ENCODE results near the gene FCRLA. TPM values are rescaled to one million over a fixed set of nuclear protein-coding genes. Genes with fewer than 3 reads are reported as not detected.
A peak's percentile ranks its signal among the peaks of the same experiment; 100 is the strongest.
"Not testable (repeated sequence)": the region's sequence is repeated elsewhere in the genome, so short reads cannot be mapped to it uniquely, and the experiment has no call there.

Gene FCRLA, protein sequence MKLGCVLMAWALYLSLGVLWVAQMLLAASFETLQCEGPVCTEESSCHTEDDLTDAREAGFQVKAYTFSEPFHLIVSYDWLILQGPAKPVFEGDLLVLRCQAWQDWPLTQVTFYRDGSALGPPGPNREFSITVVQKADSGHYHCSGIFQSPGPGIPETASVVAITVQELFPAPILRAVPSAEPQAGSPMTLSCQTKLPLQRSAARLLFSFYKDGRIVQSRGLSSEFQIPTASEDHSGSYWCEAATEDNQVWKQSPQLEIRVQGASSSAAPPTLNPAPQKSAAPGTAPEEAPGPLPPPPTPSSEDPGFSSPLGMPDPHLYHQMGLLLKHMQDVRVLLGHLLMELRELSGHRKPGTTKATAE
- total RNA-seq (2014; rRNA removed; shearing (Covaris generic)) (524 and 672 TPM in 2 replicates), total RNA-seq (2022) (409 and 447 TPM in 2 replicates), Bru-seq, nascent RNA (percentile 99 among the genes with signal in this experiment), BruChase-seq, experiment 1, labeled RNA remaining after a 6-hour chase (percentile 99 among the genes with signal in this experiment), BruChase-seq, experiment 2, labeled RNA remaining after a 2-hour chase (percentile 99 among the genes with signal in this experiment)
- long read RNA-seq, transcript FCRLA-204 (4 exons, 888 nt), result minor isoform, 90 of 1,500 reads
- long read RNA-seq, transcript FCRLA-209 (3 exons, 1,684 nt), result minor isoform, 29 of 1,500 reads
- long read RNA-seq, transcript FCRLA-214 (4 exons, 2,077 nt), result minor isoform, 57 of 1,500 reads
- long read RNA-seq, transcript FCRLA-201 (5 exons, 2,341 nt), result major isoform, 1,106 of 1,500 reads
- long read RNA-seq, partial matches to known transcripts, result 100 of 1,500 reads
- long read RNA-seq, other reads (novel, unspliced or antisense), result 108 of 1,500 reads

DNA sequence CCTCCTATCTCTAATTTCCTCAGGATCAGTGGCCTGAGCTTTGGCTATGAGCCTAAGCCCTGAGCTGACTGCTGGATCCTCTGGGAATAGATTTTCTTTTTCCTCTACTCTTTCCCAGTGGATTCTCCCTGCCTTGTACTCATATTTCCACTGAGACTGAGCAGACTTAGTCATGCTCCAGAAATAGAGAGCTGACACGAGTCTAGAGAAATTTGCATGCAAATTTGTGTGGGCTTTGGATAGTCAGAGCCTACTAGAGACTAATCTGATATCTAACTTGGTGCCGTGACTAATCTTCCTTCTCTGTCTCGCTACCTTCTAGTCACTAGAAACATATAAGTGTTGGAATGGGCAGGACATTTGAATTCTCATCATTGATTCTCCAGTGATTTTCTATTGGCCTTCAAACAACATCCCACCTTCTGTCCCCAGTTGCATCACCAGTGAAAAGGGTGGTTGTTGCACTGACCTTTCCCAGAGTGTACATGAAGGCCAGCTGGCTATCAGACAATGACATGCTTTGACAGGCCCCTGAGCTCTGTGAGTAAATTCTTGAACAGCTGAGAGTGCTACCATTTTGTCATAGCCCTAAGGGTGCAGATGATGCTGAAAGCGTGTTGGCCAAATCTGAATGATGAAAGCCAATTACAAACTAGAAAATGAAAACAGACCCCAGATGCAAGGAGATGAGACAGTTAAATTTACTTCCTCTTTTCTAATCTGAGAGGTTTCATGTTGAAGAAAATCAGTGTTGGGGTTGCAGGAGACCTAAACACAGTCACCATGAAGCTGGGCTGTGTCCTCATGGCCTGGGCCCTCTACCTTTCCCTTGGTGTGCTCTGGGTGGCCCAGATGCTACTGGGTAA lies at the start of gene FCRLA:
FCRLA (plus strand) TSS at position 748 of the 866 bp plus-strand sequence; CDS start at position 784, 36 bp downstream.
- peak within 1 kb of the TSS; percentile 96 for H3K27ac ChIP-seq (ENCODE audit: low read depth, low read length, poor library complexity, severe bottlenecking)
- DNase-seq (ENCODE audit: low spot score), result peak; percentile 94

DNA sequence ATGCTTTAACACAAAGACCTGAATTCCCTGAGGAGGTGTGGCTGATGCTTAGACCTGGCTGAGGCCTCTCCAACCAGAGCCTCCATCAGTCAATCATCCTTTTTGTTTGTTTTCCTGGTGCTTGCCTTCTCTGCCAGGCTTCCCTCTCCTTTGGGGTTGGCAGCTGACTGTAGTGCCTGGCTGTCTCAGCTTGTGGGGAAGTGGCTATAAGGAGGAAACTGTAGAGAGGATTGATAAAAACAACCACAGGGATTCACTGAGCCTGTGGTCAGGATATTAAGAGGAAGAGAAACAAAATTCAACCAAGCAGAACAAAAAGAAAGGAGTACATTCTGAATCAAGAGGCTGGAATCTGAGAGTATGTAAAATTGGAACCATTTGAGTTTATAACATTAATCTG lies 48.5 kb upstream of the FCRLA start:
- BruUV-seq (replicated peaks); POLR2A ChIA-PET; H3K4me2 ChIP-seq (ENCODE audit: low read length); H2AFZ ChIP-seq (ENCODE audit: low read length); H3K27ac ChIP-seq (ENCODE audit: low read depth, low read length, poor library complexity, severe bottlenecking); CTCF ChIA-PET (ENCODE audit: unreplicated experiment); H3K9me2 ChIP-seq (ENCODE audit: insufficient read depth, low read length); H3K36me3 ChIP-seq (ENCODE audit: insufficient read depth, low read length); H3K4me3 ChIP-seq (ENCODE audit: low read depth, low read length, poor library complexity, severe bottlenecking); H3K9me3 ChIP-seq (ENCODE audit: low read length); intact Hi-C loops (cut with micrococcal nuclease; ENCODE audit: unreplicated experiment); H4K20me1 ChIP-seq (ENCODE audit: insufficient read depth, low read length); H3K79me2 ChIP-seq (ENCODE audit: insufficient read depth, low read depth, low read length); H3K4me1 ChIP-seq (ENCODE audit: insufficient read depth, low read length, poor library complexity, severe bottlenecking); DNase-seq (ENCODE audit: low spot score): not testable (repeated sequence)

More for the DNA sequence above, at the start of gene FCRLA:
- peaks cover 15% of the 10 kb centered on the region for H4K20me1 ChIP-seq (ENCODE audit: insufficient read depth, low read length)
- TF ChIP-seq, protein P1, sequence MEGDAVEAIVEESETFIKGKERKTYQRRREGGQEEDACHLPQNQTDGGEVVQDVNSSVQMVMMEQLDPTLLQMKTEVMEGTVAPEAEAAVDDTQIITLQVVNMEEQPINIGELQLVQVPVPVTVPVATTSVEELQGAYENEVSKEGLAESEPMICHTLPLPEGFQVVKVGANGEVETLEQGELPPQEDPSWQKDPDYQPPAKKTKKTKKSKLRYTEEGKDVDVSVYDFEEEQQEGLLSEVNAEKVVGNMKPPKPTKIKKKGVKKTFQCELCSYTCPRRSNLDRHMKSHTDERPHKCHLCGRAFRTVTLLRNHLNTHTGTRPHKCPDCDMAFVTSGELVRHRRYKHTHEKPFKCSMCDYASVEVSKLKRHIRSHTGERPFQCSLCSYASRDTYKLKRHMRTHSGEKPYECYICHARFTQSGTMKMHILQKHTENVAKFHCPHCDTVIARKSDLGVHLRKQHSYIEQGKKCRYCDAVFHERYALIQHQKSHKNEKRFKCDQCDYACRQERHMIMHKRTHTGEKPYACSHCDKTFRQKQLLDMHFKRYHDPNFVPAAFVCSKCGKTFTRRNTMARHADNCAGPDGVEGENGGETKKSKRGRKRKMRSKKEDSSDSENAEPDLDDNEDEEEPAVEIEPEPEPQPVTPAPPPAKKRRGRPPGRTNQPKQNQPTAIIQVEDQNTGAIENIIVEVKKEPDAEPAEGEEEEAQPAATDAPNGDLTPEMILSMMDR (conservative IDR thresholded peaks at IDR 0.05; ENCODE audit: low read length), result no peak
- no peak for TF ChIP-seq EZH2phosphoT487 (IDR thresholded peaks at IDR 0.05; ENCODE audit: borderline replicate concordance, low read depth, low read length)
- peak within 1 kb of the TSS; percentile 99 for H3K4me2 ChIP-seq (ENCODE audit: low read length)
- peak within 1 kb of the TSS; percentile 80 for H3K4me3 ChIP-seq (ENCODE audit: low read depth, low read length, poor library complexity, severe bottlenecking)
- H3K4me1 ChIP-seq (ENCODE audit: insufficient read depth, low read length, poor library complexity, severe bottlenecking), result peaks cover 55% of the 10 kb centered on the region
- ChIA-PET CTCF (ENCODE audit: unreplicated experiment) (interaction anchor here (0.9 to 2.1 kb wide), 2 partner anchors 20 to 32 kb away, joined by 4 to 12 read pairs; no protein-coding TSS in a partner anchor), POLR2A (interaction anchor here (0.6 to 5.8 kb wide), 14 partner anchors 10 to 287 kb away, joined by 3 to 64 read pairs (median 13); partner anchors contain the start of genes DUSP12 and FCRLB)
- intact Hi-C loops (cut with micrococcal nuclease; ENCODE audit: unreplicated experiment), result loop anchor here (1.0 to 5.0 kb wide), 4 partner anchors 20 to 791 kb away; partner anchors contain the start of gene UHMK1
- peaks cover 42% of the 10 kb centered on the region for H3K36me3 ChIP-seq (ENCODE audit: insufficient read depth, low read length)
- no peaks in the 10 kb centered on the region for H3K9me3 ChIP-seq (ENCODE audit: low read length)
- peak within 1 kb of the TSS; percentile 71; the same call in 1 of the 2 replicates for H2AFZ ChIP-seq (ENCODE audit: low read length)
- BruUV-seq (replicated peaks), result TSS peak; percentile 72
- peaks cover 58% of the 10 kb centered on the region for H3K79me2 ChIP-seq (ENCODE audit: insufficient read depth, low read depth, low read length)
- H3K9me2 ChIP-seq (ENCODE audit: insufficient read depth, low read length), result no peaks in the 10 kb centered on the region

DNA sequence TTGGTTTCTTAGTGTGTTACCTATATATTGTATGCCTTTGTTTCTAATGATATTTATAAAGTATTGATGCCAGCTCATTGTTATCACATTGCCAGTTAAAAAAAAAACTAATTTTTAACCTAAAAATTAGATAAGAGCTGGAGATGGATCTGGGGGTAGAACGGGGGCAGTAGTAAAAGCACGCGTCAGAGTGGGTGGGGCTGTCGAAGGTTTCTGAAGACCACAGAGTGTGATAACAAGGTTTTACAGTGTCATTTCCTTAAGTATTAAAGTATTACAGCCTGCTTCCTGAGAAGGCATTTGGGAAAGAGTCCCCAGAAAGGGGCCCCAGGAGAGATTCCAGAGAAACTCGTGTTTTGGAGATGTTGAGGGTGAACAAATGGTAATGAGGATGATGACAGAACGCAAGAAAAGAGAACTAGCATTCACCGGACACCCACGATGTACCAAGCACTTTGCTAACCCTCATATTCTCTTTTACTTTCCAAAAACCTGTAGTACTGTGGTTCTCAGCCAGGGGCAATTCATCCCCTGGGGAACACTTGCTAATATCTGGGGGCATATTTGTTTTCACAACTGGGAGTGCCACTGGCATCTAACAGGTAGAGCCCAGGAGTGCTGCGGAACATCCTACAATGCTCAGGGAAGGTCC lies 45.2 kb upstream of the FCRLA start:
- H3K9me2 ChIP-seq (ENCODE audit: insufficient read depth, low read length); H3K79me2 ChIP-seq (ENCODE audit: insufficient read depth, low read depth, low read length); DNase-seq (ENCODE audit: low spot score); intact Hi-C loops (cut with micrococcal nuclease; ENCODE audit: unreplicated experiment); H3K27ac ChIP-seq (ENCODE audit: low read depth, low read length, poor library complexity, severe bottlenecking); CTCF ChIA-PET (ENCODE audit: unreplicated experiment); H4K20me1 ChIP-seq (ENCODE audit: insufficient read depth, low read length); H3K9me3 ChIP-seq (ENCODE audit: low read length); H3K4me2 ChIP-seq (ENCODE audit: low read length); H3K4me1 ChIP-seq (ENCODE audit: insufficient read depth, low read length, poor library complexity, severe bottlenecking); POLR2A ChIA-PET; H3K4me3 ChIP-seq (ENCODE audit: low read depth, low read length, poor library complexity, severe bottlenecking); H2AFZ ChIP-seq (ENCODE audit: low read length); BruUV-seq (replicated peaks); H3K36me3 ChIP-seq (ENCODE audit: insufficient read depth, low read length): not testable (repeated sequence)

DNA sequence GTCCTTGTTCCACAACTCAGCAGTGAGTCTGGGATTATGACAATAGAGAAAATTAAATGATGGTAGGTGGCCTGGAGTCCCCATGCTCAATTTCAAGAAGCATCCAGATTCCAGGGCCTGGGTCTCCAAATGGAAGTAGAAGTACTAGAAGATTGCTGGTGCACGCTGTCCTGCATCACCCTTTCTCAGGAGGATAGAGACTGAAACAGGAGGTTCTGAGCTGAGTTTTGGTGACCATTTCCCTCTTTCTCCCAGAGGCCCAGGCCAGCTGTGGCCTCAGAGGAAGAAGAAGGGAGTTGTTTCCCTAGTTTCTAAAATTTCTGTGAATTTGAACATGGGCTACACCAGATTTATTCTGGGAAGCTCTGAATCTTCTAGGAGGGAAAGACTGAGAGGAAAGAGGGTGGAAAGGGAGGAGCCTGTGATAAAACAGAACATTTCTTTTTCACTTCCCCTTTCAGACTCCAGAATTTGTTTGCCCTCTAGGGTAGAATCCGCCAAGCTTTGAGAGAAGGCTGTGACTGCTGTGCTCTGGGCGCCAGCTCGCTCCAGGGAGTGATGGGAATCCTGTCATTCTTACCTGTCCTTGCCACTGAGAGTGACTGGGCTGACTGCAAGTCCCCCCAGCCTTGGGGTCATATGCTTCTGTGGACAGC lies 44.2 kb upstream of the FCRLA start, which contains the start of gene FCGR2B:
FCGR2B (plus strand) TSS at position 460 of the 656 bp plus-strand sequence; CDS start at position 559, 99 bp downstream.
- H3K27ac ChIP-seq (ENCODE audit: low read depth, low read length, poor library complexity, severe bottlenecking); H3K36me3 ChIP-seq (ENCODE audit: insufficient read depth, low read length); H3K4me2 ChIP-seq (ENCODE audit: low read length); H3K79me2 ChIP-seq (ENCODE audit: insufficient read depth, low read depth, low read length); H3K9me3 ChIP-seq (ENCODE audit: low read length); H4K20me1 ChIP-seq (ENCODE audit: insufficient read depth, low read length); H2AFZ ChIP-seq (ENCODE audit: low read length); H3K4me3 ChIP-seq (ENCODE audit: low read depth, low read length, poor library complexity, severe bottlenecking); BruUV-seq (replicated peaks); POLR2A ChIA-PET; H3K4me1 ChIP-seq (ENCODE audit: insufficient read depth, low read length, poor library complexity, severe bottlenecking); intact Hi-C loops (cut with micrococcal nuclease; ENCODE audit: unreplicated experiment); CTCF ChIA-PET (ENCODE audit: unreplicated experiment); DNase-seq (ENCODE audit: low spot score); H3K9me2 ChIP-seq (ENCODE audit: insufficient read depth, low read length): not testable (repeated sequence)

Data from OCI-LY7 (cell line).